HG03457 (cell line): ENCODE measurements around the gene TRIP13.
"Not testable (repeated sequence)": the region's sequence is repeated elsewhere in the genome, so short reads cannot be mapped to it uniquely, and the experiment has no call there.

Experiments used
- ATAC-seq: cut with Tn5 transposase; IDR thresholded peaks from one replicate; pipeline ENCODE4 v1.9.1; 2021; ENCODE audit warnings: moderate number of reproducible peaks; ENCODE audit not compliant: unreplicated experiment

Gene TRIP13, protein sequence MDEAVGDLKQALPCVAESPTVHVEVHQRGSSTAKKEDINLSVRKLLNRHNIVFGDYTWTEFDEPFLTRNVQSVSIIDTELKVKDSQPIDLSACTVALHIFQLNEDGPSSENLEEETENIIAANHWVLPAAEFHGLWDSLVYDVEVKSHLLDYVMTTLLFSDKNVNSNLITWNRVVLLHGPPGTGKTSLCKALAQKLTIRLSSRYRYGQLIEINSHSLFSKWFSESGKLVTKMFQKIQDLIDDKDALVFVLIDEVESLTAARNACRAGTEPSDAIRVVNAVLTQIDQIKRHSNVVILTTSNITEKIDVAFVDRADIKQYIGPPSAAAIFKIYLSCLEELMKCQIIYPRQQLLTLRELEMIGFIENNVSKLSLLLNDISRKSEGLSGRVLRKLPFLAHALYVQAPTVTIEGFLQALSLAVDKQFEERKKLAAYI

DNA sequence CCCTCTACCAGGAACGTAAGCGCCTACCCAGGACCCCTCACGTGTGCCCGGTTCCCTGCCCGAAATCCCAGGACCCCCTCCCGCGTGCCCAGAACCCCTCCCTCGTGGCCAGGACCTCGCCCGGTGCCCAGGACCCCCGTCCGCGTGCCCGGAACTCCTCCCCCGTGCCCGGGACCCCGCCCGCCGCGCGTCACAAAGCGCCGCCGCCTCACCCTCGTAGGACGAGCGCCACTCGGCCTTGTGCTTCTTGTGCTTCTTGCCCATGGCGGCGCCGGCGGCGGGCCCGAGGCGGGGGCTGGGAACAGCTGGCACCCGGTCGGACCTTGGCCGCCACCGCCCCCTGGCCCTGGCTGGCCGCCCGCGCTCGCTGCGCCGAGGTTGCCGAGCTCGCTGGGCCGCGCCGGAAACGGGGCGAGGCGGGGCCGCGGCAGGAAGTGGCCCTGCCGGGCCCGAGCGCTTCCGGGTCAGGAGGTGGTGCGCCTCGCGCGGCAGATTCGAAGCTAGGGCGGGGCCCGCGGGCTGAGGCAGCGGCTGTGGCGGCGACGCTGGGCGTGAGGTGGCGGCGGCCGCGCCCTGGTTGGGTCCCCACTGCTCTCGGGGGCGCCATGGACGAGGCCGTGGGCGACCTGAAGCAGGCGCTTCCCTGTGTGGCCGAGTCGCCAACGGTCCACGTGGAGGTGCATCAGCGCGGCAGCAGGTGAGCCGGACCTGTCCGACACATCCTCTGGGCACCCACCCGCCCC lies at the start of gene TRIP13, which contains the start of gene BRD9:
TSS of gene TRIP13 (plus strand) at position 491 of the 743 bp plus-strand sequence. CDS start at position 606, 115 bp downstream.
TSS of gene BRD9 (minus strand) at position 408 of the 743 bp plus-strand sequence. CDS start at position 264, 144 bp downstream.
- peak; percentile 93 for ATAC-seq

DNA sequence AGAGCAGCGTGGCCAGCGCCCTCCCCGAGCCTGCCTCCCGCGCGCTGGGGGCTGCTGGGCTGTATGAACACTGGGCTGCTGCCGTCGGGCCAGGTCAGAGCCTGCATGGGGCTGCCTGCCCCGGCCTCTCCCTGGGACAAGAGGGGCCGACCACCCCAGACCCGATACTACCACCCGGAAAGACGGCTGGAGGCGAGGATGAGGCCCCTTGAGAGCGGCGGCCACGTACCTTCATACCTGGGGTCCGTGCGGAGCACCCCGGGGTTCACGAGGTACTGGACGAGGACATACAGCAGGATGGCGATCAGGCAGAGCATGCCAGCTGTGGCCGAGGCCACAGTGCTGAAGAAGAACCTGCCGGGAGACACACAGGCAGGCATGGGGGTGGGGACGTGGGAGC lies 49.3 kb upstream of the TRIP13 start:
- ATAC-seq, result not testable (repeated sequence)

DNA sequence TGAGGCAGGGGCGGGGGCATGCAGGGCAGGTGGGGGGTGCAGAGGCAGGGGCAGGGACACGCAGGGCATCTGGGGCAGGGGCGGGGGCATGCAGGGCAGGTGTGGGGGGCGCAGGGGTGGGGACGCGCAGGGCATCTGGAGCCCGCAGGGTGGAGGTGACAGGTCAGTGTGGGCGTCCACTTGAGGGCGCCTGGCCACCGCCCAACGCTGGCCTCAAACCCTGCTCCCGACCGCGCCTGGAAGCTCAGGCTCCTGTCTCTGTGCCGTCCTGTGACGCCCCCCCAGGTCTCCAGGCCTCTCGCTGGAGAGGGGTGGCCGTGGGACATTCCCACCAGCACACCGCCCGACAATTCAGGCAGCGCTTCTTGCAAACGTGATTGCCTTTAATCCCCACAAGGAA lies 48.8 kb upstream of the TRIP13 start:
- ATAC-seq, result not testable (repeated sequence)

DNA sequence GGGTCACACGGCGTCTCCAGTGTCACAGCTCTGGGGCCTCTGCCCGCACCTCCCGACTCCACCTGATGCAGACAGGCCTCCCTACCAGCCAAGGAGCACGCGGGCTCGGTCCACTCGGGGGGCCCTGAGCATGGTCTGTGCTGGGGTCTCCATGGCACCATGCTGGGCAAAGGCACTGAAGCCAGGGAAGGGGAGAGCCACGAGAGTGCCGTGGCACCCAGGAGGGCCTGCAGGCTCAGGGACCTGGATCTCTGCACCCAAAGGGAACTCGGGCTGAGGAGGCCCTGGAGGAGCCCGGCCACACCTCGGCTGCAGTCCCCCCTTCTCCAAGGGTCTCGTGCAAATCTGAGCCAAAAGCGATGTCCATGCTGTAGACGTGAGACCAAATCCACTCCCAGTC lies 48.3 kb upstream of the TRIP13 start:
- not testable (repeated sequence) for ATAC-seq

DNA sequence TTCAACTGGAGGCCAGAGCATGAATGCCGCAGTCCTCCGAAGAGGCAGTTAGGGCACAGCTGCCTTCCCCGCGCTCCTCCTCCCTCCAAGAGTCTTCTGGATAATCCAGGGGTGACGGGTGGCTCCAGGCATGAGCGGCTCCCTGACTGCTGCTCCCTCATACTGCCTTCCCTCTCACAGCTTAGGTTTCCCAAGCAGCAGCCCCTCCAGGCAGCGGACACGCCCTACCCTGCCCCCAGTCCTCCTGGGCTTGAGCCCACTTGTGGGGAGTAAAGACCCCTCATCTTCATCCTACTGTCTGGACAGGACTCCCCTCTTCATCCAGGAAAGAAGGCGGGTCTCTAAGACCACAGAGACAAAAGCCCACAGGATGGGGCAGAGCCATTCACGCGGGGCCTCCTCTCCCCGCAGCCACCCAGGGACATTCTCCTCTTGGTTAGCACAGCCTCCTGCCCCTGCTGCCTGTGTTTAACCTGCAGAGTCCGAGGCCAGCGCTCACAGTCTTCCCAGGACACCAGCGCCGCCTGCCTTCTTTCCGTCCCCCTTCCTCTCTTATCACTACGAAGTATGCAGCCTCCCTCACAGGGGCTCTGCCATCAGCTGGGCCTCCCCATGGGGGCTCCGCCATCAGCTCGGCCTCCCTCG lies 47.5 kb upstream of the TRIP13 start:
- not testable (repeated sequence) for ATAC-seq

DNA sequence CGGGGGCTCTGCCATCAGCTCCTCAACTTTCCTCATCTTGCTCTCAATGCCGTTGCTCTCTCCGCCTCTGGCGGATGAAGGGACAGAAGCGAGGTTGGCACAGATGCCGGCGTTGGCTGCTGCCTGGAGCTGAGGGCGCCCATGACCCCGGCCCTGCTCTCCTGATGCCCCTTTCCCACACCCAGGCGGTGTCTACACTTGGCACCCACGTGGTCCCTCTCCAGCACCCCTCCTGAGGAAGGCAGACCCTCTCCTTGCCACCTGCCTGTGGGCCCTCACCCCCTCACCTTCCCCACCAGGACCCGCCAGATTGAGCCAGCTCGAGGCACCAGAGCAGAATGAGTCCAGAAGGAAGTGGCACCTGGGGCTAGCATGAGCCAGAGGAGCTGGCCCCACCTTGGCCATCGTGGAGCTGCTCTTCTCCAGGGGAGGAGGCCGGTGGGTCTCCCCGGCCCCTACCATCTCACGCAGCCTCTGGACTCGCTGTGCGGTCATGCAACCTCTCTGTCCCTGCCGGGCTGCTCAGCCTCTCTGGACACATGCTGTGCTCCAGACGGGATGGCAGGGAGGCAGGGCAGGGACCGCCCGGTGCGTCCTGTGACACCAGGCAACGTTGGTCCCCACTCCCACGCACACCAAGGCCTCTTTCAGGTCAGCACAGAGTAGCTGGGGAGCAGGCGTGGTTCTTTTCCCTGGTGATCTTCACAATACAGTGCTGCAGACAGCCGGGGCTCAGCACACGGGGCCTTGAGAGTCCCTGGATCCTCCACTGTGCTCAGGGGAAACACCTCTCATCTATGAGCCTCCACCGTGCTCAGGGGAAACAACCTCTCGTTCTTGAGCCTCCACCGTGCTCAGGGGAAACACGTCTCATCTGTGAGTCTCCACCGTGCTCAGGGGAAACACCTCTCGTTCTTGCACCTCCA lies 46.7 kb upstream of the TRIP13 start:
- ATAC-seq, result not testable (repeated sequence)

DNA sequence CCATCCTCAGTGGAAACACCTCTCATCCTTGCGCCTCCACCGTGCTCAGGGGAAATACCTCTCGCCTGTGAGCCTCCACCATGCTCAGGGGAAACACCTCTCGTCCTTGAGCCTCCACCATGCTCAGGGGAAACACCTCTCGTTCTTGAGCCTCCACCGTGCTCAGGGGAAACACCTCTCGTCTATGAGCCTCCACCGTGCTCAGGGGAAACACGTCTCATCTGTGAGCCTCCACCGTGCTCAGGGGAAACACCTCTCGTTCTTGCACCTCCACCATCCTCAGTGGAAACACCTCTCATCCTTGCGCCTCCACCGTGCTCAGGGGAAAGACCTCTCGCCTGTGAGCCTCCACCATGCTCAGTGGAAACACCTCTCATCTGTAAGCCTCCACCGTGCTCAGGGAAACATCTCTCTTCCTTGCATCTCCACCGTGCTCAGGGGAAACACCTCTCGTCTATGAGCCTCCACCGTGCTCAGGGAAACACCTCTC lies 46.0 kb upstream of the TRIP13 start:
- ATAC-seq, result not testable (repeated sequence)

DNA sequence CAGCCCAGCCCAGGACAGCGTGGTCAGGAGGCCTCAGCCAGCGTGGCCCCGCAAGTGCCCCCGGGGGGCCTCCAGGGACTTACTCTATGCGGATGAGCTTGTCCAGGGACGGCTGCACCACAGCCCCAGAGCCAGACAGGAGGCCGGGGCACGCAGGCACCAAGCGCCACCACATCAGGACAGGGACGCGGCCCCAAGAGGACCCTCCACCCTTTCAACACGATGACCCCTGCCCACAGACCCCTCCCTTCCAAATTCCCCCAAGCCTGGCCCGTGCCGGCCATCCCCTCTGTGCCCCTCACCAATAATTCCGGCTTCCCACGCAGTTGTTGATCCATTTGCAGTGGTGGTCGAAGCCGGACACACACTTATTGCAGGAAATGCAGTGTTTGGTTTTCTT lies 45.5 kb upstream of the TRIP13 start:
- not testable (repeated sequence) for ATAC-seq

DNA sequence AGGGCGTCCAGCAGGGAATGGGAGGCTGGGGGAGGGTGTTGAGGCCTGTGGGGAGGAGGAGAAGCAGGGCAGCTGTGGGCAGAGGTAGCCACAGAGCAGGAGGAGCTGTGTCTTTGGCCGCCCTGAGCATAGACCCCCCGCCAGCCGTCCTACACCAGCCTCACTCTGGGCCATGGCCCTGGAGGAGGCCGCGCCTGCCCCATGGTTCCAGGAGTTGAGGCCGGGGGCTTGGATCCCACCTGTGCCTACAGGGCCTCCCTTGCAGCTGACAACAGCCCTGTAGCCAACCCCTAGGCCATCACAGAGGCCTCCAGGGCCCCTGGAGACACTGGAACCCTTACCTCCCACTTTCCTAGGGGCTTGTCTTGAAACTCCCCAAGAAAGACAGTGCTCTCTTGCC lies 44.9 kb upstream of the TRIP13 start:
- ATAC-seq, result not testable (repeated sequence)

DNA sequence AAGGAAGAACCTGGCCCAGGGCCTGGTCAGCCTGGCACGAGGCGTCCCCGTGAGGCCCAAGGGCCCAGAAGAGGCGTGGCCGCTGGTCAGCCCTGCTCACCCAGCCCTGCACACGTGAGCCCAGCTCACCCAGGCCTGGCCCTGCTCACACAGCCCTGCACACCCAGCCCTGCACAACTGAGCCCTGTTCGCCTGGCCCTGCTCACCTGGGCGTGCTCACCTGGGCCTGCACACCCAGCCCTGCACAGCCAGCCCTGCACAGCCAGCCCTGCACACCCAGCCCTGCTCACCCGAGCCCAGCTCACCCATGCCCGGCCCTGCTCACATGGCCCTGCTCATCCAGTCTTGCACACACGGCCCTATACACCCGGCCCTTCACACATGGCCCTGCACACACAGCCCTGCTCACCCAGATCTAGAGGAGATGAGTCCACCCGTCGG lies 44.0 kb upstream of the TRIP13 start:
- no peak for ATAC-seq

DNA sequence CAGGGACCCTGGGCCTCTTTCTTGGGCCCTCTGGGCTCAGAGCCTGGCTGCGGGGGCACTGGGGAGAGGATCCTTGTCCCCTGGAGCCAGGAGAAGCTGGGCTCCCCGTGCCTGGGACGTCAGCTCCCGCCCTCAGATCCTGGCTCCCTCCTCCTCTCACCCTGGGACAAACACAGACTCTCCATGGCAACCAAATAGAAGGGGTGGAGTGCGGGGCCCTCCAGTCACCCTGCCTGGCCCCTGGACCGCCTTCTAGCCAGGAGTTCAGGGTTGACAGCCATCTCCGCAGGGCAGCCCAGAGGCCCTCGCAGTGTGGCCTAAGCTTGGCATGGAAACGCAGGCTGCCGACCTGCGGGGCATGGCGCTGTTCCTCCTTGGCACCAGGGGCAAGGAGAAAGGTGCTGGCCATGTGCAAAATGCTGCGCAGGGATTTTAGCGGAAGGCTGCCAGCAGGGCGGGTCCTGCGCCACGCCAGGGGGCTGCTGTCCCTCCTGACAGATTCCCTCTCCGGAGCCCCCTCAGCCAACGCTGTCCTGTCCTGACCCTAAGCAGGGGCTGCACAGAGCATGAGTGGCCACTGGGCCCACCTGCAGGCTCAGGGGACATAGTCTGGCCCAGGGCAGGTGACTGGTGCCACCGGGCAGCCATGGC lies 42.9 kb upstream of the TRIP13 start:
- no peak for ATAC-seq

DNA sequence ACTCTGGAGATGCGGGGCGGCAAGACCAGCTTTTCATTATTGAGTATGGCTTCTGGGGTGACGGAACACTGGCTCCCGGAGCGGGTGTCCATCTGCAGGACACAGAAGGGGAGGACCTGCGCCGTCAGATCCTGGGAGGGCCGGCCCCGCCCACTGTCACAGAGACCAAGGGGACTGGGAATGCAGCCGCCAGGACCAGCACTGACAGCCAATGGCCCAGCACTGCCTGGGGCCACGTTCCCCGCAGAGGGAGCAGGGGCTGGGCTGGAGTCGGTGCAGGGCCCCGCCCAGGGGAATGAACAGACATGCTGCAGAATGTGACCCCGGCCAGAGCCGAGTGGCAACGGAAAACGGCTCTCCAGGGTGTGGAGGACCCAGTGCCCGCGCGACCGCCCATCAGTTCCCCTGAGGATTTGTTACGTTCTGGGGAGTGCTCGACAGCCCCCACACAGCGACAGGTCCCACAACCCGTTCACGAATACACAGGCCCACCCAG lies 42.1 kb upstream of the TRIP13 start, which contains the start of gene ZDHHC11:
TSS of gene ZDHHC11 (minus strand) at position 476 of the 496 bp plus-strand sequence. CDS start at position 92, 384 bp downstream.
- ATAC-seq, result no peak

DNA sequence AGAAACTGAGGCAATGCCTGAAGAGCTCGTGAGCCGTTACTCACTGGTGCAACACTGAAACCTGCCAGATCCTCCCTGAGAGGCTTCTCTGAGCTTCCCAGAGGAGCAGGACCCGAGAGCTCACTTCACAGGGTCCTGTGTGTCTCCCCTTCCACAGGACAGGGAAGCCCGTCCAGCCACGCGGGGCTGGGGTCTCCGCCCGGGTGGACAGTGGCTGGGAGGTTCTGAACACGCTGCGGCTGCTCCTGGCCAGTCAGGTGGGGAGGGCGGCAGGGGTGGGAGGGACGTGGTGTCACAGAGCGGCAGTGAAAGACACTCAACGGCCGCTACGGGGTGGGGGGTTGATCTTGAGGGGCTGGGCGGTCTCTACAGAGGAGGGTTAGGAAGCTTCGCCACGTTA lies 41.6 kb upstream of the TRIP13 start:
- ATAC-seq, result no peak

DNA sequence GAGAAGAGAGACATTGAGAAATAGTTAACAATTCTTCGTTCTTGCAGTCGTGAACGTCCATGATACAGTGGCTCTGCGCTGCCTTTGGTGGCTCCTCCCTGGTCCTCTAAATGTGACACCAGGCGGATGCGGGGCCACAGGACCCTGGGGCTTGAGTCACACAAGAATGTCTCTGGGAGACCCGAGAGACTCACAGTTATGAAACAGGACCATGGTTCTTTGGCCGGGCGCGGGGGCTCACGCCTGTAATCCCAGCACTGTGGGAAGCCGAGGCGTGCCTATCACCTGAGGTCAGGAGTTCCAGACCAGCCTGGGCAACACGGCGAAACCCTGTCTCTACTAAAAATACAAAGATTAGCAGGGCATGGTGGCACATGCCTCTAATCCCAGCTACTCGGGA lies 41.1 kb upstream of the TRIP13 start:
- no peak for ATAC-seq

DNA sequence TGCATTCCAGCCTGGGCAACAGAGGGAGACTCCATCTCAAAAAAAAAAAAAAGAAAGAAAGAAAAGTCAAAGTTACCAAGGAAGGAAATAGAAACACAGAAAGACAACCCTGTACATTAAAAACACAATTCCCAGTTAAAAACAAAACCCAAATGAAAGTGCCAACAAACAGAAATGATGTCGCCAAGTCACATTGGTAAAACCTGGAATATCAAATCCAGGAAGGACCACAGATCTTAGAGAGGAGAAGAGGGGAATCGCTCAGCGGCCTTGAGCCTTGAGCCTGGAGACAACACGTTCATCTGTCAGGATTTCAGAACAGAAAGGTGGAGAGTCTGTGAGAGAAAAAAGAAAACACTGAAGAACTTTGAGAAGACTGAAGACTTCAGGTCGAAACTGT lies 40.7 kb upstream of the TRIP13 start:
- ATAC-seq, result no peak

DNA sequence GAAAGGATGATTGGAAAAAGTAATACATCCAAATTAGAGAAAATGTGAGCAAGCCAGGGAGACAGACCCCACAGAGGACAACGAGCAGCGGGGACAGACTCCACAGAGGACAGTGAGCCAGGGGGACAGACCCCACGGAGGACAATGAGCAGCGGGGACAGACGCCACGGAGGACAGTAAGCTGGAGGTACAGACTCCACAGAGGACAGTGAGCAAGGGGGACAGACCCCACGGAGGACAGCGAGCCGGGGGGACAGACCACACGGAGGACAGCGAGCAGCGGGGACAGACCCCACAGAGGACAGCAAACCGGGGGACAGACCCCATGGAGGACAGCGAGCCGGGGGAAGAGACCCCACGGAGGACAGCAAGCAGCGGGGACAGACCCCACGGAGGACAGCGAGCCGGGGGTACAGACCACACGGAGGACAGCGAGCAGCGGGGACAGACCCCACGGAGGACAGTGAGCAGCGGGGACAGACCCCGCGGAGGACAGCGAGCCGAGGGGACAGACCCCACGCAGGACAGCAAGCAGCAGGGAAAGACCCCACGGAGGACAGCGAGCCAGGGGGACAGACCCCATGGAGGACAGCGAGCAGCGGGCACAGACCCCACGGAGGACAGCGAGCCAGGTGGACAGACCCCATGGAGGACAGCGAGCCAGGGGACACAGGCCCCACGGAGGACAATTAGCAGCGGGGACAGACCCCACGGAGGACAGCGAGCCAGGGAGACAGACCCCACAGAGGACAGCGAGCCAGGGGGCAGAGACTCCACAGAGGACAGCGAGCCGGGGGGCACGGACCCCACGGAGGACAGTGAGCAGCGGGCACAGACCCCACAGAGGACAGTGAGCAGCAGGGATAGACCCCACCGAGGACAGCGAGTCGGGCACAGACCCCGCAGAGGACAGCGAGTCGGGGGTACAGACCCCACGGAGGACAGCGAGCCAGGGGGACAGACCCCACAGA lies 40.0 kb upstream of the TRIP13 start:
- no peak for ATAC-seq

DNA sequence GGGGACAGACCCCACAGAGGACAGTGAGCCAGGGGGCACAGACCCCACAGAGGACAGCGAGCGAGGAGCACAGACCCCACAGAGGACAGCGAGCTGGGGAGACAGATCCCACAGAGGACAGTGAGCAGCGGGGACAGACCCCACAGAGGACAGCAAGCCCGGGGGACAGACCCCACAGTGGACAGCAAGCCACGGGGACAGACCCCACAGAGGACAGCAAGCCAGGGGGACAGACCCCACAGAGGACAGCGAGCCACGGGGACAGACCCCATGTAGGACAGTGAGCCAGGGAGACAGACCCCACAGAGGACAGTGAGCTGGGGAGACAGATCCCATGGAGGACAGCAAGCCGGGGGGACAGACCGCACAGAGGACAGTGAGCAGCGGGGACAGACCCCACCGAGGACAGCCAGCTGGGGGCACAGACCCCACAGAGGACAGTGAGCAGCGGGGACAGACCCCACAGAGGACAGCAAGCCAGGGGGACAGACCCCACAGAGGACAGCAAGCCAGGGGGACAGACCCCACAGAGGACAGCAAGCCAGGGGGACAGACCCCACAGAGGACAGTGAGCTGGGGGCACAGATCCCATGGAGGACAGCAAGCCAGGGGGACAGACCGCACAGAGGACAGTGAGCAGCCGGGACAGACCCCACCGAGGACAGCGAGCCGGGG lies 39.1 kb upstream of the TRIP13 start:
- not testable (repeated sequence) for ATAC-seq

DNA sequence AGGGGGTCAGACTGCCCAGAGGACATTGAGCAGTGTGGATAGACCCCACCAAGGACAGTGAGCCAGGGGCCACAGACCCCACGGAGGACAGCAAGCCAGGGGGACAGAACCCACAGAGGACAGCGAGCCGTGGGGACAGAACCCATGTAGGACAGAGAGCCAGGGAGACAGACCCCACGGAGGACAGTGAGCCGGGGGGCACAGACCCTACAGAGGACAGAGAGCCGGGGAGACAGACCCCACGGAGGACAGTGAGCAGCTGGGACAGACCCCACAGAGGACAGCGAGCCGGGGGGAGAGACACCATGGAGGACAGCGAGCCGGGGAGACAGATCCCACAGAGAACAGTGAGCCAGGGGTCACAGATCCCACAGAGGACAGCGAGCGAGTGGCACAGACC lies 38.5 kb upstream of the TRIP13 start:
- no peak for ATAC-seq
